ENCODE results near the gene PRDM16.

PRDM16 gene

DNA sequence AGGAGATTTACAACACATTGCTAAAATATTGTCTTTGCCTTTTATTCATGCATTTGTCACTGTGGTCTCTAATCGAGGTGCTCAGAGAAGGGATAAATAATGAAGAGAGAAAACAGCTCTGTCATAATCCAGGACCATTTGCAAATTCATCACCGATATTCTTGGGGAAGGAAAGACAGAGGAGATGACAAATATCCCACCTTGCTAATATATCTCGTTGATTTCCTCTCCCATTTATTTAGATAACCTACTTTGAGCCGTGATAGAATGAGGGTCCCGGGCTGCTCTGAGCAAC is 86.9 kb downstream of the PRDM16 start:
- H3K4me3 ChIP-seq (replicated peaks in 1 of 2; ENCODE audit: low read depth in 2 of 2, low read length in 2 of 2) = no peak overlapping the region
- TF ChIP-seq, protein P1, sequence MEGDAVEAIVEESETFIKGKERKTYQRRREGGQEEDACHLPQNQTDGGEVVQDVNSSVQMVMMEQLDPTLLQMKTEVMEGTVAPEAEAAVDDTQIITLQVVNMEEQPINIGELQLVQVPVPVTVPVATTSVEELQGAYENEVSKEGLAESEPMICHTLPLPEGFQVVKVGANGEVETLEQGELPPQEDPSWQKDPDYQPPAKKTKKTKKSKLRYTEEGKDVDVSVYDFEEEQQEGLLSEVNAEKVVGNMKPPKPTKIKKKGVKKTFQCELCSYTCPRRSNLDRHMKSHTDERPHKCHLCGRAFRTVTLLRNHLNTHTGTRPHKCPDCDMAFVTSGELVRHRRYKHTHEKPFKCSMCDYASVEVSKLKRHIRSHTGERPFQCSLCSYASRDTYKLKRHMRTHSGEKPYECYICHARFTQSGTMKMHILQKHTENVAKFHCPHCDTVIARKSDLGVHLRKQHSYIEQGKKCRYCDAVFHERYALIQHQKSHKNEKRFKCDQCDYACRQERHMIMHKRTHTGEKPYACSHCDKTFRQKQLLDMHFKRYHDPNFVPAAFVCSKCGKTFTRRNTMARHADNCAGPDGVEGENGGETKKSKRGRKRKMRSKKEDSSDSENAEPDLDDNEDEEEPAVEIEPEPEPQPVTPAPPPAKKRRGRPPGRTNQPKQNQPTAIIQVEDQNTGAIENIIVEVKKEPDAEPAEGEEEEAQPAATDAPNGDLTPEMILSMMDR (IDR thresholded peaks at IDR 0.05; ENCODE audit: low read depth, low read length) = no peak
- DNase-seq (ENCODE audit: low read depth in 2 of 2) = no peak

DNA sequence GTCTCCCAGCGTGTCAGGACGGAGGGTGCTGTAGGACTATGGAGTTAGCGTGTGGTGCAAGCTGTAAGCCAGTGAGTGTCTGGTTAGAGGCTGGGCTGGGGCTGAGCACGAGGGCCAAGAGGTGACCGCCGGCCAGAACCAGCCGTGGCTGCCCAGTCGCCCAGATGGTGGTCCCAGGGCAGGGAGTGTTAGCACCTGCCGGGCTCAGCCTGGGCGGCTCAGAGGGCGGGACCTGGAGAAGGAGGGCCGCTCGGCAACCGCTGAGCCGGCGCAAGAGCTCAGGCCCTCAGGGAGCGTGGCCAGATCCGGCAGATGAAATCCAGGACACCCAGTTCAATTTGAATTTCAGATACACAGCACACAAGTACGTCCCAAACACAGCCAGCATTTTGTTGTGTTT is 87.9 kb downstream of the PRDM16 start:
- TF ChIP-seq, protein P1 (IDR thresholded peaks at IDR 0.05; ENCODE audit: low read depth, low read length) = no peak
- no peak overlapping the region for H3K4me3 ChIP-seq (replicated peaks in 1 of 2; ENCODE audit: low read depth in 2 of 2, low read length in 2 of 2)
- no peak for DNase-seq (ENCODE audit: low read depth in 2 of 2)

DNA sequence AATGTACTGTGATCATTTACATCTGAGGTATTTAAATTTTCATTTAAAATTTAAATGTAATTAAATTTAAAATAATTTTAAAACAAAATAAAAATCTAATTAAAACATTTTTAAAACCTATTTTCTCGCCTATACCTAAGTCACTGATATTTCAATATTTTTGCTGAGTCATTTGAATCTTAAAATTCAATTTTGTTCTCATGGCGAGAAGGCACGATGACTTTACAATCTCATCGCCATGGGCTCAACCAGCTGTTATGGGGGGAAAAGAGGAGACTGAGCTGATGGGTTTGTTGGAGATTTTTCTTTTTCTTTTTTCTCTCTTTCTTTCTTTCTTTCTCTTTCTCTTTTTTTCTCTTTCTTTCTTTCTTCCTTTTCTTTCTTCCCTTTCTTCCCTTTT is 89.3 kb downstream of the PRDM16 start:
- no peak overlapping the region for H3K4me3 ChIP-seq (replicated peaks in 1 of 2; ENCODE audit: low read depth in 2 of 2, low read length in 2 of 2)
- DNase-seq (ENCODE audit: low read depth in 2 of 2) = no peak
- TF ChIP-seq, protein P1 (IDR thresholded peaks at IDR 0.05; ENCODE audit: low read depth, low read length) = no peak

DNA sequence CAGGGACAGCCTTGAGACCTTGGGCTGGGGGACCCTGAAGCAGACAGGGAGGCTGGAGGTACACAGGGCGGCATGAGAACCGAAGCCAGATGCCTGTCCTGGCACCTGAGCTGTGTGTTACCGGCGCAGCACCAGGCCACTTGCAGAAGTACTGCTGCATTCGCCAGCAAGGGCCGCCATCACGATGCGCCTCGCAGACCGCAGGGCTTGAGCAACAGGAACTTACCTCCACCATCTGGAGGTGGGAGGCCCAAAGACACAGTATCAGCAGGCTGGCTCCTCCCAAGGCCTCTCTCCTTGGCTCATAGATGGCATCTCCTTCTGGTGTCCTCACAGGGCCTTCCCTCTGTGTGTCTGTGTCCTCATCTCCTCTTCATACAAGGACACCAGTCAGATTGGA is 90.1 kb downstream of the PRDM16 start:
- TF ChIP-seq, protein P1 (IDR thresholded peaks at IDR 0.05; ENCODE audit: low read depth, low read length) = no peak
- DNase-seq (ENCODE audit: low read depth in 2 of 2) = no peak
- H3K4me3 ChIP-seq (replicated peaks in 1 of 2; ENCODE audit: low read depth in 2 of 2, low read length in 2 of 2) = no peak overlapping the region

DNA sequence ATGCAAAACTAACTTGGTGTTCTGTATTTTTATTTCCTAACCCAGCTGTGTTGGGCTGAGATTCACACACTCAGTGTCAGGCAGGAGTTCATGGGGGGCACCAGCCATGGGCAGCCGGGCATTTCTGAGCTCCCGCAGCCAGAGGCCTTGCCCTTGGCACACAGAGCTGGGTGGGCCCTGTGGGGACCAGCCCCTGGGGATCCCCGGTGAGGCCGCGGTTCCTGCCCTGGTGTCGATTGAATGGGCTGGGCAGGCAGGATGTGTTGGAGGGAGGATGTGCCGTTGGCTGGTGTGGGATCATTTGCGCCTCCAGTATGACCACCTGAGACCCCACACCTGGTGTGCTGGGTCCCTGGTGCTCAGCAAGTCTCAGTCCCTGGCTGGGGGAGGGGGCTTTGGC is 91.0 kb downstream of the PRDM16 start:
- TF ChIP-seq, protein P1 (IDR thresholded peaks at IDR 0.05; ENCODE audit: low read depth, low read length) = no peak

DNA sequence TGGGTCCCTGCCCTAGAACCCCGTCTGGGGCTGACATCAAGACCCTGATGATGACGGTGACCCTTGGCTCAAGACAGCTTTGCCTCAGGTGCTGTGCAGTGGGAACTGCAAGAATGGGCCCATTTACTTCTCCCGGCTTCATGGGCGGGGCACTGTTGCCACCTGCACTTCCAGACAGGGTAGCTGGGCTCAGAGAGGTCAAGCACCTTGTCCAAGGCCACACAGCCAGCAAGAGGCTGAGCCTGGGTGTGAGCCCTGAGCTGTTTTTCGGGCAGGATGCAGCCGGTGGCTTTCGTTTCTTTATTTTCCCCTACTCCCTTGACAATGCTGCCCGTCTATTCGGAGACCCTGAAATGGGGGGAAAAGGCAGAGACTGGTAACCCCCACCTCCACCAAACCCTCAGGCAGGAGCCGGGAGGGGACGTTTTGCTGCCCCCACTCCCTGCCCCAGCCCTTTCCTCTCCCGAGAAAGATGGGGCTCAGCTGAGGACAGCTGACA is 91.7 kb downstream of the PRDM16 start:
- DNase-seq (ENCODE audit: low read depth in 2 of 2) = no peak
- TF ChIP-seq, protein P1 (IDR thresholded peaks at IDR 0.05; ENCODE audit: low read depth, low read length) = no peak
- H3K4me3 ChIP-seq (replicated peaks in 1 of 2; ENCODE audit: low read depth in 2 of 2, low read length in 2 of 2) = no peak overlapping the region

More for the DNA sequence above, 91.0 kb downstream of the PRDM16 start:
- DNase-seq (ENCODE audit: low read depth in 2 of 2) = no peak
- no peak overlapping the region for H3K4me3 ChIP-seq (replicated peaks in 1 of 2; ENCODE audit: low read depth in 2 of 2, low read length in 2 of 2)

DNA sequence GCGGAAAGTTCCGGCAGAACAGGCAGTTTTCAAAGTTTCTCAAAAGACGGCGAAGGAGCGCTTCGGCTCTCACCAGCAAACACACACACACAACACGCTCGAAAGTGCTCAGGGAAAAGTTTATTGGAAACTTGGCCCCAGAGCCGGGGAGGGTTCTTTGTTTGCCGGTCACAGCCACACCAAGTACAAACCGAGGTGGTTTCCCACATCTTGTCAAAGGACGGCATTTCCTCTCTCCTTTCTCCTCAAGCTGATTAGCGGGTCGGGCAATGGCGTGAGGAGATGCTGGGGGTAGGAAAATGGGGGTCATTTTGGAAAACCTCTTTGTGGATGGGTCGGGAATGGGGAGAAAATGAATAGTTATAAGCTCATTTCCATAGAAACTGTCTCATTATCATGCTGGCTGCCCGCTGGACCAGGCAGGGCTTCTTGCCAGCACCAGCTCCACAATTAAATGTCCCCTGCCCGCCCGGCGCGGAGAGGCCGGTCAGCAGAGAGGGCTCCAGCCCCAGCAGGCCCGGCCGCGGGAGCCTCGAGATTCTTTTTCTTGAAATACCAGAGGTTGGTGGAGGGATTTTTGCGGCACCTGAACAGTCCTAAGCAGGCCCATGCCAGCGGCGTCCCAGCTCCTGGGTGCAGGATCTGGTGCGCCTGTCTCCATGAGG is 92.3 kb downstream of the PRDM16 start:
- TF ChIP-seq, protein P1 (IDR thresholded peaks at IDR 0.05; ENCODE audit: low read depth, low read length) = no peak
- DNase-seq (ENCODE audit: low read depth in 2 of 2) = no peak
- H3K4me3 ChIP-seq (replicated peaks in 1 of 2; ENCODE audit: low read depth in 2 of 2, low read length in 2 of 2) = no peak overlapping the region

Data from cardiac fibroblast (primary cell).